NCI-H2107 treated with DMSO at 0.1 percent for 48 hours (cell line): Measurements from ENCODE around the gene RHOB.
A peak's percentile ranks its signal among the peaks of the same experiment; 100 is the strongest.
"Not testable (repeated sequence)": the region's sequence is repeated elsewhere in the genome, so short reads cannot be mapped to it uniquely, and the experiment has no call there.

Experiments used
- DNase-seq: peaks from one replicate; lab custom pipeline; 2025; ENCODE audit not compliant: unreplicated experiment; lab: John Stamatoyannopoulos, UW

Gene RHOB

DNA sequence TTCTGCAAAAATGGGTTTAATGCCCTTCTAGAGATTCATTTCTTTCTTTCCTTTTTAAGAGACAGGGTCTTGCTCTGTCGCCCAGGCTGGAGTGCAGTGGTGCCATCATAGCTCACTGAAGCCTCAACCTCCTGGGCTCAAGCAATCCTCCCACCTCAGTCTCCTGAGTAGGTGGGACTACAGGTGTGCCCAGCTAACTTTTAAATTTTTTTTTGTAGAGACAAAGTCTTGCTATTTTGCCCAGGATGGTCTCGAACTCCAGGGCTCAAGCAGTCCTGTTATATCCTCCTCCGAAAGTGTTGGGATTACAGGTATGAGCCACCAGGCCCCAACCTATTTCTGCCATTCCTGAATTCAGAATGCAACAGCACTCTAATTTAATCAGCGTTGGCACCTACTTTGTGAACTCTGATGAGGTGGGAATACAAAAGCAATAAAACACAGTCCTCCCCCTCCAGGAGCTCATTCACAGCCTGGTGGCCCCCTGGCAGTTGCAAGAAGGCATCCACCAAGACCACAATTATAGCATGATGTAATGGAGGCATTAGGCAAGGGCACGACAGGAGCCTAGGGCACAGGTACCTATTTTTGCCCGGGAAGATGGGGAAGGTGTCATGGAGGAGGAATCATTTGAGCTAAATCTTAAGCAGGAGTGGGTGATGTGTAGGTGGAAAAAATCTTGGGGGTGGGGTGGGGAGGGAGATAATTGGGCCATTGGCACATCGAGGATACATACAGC lies 5.1 kb downstream of the RHOB start:
- DNase-seq, result no peak

GRCh38 chr2:20452551-20452950 lies 5.7 kb downstream of the RHOB start:
- DNase-seq, result no peak

- DNase-seq, result no peak
These were observed 6.2 kb downstream of the RHOB start for GRCh38 chr2:20453087-20453486.

DNA sequence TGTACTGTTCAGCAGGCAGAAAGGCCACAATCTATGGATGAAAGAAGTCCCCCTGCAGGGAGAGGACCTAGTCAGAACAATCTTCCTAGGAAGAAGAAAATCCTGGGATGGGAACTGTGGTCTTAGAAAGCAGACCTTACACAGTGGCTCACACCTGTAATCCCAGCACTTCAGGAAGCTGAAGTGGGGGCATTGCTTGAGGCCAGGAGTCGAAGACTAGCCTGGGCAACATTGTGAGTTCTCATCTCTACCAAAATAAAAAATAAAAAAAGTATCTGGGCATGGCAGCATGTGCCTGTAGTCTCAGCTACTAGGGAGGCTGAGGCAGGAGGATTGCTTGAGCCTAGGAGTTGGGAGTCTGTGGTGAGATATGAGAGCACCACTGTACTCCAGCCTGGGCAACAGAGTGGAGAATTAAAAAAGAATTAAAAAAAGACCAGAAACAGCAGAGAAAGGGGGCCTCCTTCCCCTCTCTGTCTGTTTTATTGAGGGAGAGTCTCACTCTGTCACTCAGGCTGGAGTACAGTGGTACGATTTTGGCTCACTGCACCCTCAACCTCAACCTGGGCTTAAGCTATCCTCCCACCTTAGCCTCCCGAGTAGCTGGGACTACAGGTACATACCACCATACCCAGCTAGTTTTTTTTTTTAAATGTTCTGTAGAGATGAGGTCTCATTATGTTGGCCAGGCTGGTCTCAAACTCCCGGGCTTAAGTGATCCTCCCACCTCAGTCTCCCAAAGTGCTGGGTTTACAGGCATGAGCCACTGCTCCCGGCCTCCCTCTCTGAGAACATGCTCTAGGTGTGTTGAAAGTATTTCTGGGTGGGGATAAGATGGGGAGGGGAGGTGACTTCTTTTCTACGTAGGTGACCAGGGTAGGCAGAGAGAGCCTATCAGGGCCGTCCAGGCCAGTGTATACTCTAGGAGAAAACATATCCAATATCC lies 7.4 kb downstream of the RHOB start:
- no peak for DNase-seq

DNA sequence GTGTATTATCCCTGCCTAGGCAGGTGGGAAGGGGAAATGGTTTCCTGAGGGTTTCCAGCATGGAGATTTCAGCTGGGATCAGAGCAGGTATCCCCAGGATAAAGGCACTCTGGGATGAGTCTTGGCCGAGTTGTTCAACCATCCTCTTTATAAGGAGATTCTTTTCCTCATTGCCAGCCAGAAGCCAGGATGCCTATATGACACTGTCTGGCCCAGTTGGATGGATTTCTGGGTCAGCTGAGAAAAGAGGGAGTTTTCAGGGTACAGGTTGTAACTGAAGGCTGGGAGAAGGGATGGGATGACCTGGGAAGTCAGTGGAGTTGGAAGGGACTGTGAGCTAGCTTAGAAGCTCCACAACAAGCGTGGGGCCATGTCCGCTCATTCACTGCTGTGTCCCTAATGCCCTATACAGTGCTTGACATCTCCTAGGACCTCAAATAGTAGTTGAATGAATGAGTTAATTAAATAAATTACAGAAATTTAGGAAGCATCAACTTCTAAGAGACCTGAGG lies 8.3 kb downstream of the RHOB start:
- DNase-seq, result no peak

GRCh38 chr2:20456116-20456571 lies 9.3 kb downstream of the RHOB start:
- no peak for DNase-seq

DNA sequence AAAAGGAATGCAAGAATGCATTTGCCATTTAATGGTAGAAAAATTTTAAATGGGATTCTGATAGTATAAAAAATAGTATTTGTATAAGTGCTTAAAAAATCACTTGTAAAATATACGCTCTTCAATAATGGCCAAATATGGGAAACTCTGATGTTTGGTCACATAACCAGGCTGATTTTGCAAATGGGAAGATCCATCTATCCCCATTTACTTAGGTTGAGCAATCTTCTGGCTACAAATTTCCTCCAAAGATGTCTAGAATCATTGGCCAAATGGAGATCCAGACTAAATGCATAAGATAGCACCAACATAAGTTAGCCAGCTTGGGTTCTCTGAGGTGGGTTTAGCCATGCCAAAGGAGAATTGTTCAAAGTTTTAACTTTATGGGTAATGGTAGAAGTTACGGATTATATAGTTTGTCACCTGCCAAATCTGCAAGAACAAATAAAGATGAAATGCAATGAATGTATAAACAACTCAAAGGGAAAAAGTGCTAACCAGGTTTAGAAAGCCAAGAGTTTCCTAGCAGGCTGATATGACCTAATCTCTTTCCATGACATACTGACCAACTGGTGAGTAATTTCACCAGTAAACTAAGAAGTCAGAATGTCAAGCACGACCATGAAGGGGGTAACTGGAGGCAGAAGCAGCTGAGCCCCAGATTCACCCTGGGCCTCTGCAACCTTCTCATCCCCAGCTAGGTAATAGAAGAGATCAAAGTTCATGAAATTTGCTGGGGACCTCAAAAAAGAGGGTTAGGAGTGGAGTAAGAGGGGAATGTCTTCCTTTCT lies 10.0 kb downstream of the RHOB start:
- no peak for DNase-seq

DNA sequence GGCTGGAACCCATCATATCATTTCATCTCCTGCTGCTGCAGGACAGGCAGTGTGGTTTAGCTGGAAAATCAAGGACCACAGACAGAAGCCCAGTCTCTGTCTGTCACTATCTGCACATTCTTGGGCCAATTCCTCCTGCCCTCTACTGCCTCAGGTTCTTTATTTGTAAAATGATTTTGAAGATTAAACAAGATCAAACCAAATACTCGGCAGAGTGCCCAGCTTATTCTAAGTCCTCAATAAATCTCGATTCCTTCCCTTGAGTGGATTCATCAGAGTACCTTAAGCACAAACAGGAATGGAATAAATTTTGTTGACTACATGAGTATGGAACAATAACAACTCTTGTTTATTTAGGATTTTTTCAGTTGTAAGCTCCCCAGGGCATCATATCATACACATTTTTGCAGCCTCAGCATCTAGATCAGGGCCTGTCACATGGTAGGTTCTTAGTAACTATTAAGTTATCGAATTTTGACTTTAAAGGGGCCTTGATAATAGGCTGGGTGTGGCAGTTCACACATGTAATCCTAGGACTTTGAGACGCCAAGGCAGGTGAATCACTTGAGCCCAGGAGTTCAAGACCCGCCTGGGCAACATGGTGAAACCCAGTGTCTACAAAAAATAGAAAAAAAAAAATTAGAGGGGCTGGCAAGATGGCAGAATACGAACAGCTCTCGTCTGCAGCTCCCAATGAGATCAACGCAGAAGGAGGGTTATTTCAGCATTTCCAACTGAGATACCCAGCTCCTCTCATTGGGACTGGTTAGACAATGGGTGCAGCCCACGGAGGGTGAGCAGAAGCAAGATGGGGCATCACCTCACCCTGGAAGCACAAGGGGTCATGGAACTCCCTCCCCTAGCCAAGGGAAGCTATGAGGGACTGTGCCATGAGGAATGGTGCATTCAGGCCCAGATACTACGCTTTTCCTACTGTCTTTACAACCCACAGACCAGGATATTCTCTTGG lies 11.1 kb downstream of the RHOB start:
- no peak for DNase-seq

- DNase-seq, result not testable (repeated sequence)
These were observed 12.0 kb downstream of the RHOB start for GRCh38 chr2:20458737-20459484.

GRCh38 chr2:20465716-20466394 lies 19.0 kb downstream of the RHOB start:
- peak; percentile 30 for DNase-seq

DNA sequence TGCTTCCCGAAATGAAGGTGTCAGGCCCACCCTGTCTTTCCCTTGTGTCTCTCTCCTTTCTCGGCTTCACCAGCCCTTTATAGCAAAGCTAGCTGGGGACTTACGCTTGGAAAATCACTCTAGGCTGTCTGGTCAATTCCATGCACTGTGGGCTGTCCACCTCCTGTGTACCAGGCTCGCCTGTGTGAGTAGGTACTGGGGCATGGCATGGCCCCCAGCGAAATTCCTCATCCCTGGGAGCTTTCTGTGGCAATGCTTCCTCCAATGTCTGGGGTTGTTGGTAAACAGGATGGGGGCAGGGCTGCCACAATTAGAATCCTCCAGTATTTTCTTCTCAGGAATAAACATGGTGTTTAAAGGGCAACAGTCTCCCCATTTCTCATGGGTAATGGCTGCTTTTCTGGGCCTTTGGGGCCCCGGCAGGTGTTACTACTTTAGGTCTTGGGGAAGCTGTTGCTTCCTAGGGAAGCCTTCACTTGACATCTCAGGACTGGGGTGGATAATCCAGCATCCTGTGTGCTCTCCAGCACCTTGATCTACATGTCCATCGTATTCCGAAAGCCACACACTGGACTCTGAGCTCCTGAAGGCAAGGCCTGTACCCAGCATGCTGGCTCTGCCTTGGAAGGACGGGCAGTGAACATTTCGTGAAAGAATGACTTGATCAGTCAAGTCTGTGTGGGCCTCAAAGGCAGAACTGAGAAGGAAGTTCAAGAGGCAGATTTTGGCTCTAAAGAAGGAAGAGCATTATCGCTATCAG lies 21.1 kb downstream of the RHOB start:
- no peak for DNase-seq

DNA sequence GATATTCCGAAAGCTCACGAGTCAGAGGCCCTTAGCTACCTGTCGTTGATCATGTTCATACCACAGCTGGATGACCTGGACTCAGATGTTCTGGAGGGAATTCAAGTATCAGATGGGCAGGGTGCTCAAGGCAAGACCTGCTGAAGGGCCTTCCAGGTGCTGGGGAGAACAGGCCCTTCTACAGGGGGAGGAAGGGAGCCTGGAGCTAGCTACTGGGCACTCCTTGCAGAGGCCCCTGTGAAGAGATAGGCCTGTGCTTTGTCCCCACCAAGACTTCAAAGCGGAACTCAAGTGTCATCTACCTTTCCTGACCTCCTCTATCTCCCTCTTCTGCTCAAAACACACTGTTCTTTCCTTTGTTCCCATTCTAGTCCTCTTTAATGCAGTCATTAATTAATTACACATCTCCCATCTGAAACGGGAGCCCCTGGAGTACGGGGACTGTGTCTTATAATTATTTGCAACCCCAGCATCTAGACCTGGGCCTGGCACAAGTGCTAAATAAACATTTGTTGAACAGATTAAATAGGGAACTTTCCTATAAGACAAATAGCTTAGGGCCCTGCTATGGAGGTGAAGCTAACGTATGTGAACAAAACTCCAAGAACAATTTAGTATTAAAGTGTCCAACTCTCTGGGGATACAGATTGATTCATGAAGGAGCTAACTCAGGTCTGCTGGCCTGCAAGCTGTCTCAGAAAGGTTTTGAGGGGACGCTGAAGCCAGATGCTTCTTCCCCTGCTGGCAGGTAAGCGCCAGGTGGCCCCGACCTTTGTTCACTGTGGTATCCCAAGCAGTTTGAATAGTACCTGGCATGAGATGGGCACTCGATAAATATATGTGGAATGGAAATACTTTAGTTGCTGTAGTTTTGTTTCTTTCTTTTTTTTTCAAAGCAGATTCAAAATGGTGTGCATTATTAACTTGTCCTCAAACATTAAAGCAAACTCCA lies 22.0 kb downstream of the RHOB start:
- no peak for DNase-seq

DNA sequence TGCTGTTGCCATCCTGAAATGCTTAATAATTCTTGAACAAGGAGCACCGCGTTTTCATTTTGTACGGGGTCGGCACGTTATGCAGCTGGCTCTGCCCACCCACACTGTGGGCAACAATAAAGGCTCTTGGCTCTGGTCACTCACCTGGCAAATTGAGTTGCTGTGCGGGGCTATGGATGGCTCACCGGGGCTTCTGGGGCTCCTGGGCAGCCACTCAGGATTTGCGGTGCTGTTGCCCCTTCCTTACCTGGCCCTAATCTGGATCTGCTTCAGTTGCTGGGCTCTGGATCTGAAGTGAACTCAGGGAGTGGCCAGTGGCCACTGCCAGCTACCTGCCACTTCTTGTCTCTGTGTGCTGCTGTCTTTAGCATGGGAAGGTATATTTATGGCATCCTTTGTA lies 22.7 kb downstream of the RHOB start:
- no peak for DNase-seq

- DNase-seq, result no peak
These were observed 23.3 kb downstream of the RHOB start for GRCh38 chr2:20470211-20470610.

GRCh38 chr2:20471148-20471547 lies 24.3 kb downstream of the RHOB start:
- DNase-seq, result no peak

DNA sequence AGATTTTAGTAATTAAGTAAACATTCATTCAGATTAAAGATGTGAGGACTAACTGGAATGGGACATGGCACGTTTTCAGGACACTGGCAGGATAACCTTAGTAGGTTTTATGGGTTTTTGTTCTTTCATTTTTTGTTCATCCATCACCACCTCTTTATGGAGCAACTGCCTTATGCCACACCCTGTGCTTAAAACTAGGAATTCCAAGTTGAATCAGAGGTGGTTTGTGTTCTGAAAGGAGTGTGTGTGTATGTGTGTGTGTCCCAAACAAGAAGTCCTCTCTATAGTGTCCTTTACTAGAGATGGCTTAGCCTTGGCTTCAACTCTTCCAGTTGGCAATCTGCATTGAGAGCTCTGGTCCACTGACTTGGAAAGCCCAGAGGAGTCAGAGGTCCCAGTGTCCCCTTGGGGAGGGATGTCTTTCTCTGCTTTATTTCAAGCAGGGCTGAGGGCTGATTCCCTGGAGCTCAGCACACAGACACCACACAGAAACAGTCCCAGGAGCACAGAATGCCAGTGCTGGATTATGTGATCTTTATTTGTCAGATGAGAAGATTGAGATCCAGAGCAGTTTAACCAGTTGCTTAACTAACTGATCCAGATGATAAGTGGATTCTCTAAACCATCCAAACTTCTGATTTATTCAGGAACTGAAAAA lies 25.2 kb downstream of the RHOB start:
- DNase-seq, result no peak
